ENCODE data around the gene PTPRN2. TPM values are rescaled to one million over a fixed set of nuclear protein-coding genes. Genes with fewer than 3 reads are reported as not detected.

Gene PTPRN2
- total and polyA plus RNA-seq, 2 of the 8 experiments (the other 6 are each of a cell fraction or from before 2014, with no cell fraction given): 2.6 to 4.5 TPM

DNA sequence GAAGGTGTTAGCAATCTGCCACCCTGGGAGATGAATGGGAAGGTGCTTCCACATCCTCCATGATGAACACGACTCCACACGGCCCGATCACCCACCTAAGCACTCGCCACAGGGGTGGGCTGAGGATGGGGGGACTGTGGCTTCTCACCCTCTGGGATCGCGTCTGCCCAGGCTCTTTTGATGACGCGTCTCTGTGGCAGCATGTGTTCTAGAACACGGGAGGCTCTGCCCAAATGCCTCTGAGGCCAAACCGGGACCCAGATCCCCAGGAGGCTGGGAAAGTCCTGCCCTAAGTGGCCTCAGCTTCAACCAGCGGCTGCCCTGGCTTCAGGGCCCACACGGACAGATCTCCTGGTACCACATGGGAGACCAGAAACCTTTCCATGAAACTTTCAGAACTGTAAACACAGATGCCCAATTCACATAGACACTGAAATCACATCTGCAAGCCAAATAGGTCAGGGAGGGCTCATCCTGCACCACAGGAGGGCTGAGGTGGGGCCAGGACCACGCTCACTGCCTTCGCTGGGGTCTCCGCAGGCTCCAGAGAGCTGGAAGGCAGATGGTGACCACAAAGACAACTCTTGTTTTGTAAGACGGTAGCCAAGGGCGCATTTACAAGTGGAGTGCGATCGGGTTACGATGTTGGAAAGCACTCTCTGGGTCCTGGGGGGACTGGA, 200.6 kb downstream of the PTPRN2 start:
- H3K56ac ChIP-seq (replicated peaks; ENCODE audit: insufficient read length, low read depth, low read length): no peak overlapping the region
- H3K9ac ChIP-seq (replicated peaks in 1 of 4; ENCODE audit: extremely low read depth in 1 of 4, low read depth in 3 of 4, low read length in 3 of 4): no peak overlapping the region
- H3K23ac ChIP-seq (ENCODE audit: insufficient read length): no peak overlapping the region
- H4K91ac ChIP-seq (replicated peaks; ENCODE audit: insufficient read length, low read length): no peak overlapping the region
- no peaks in the 10 kb centered on the region; a peak in 1 of 4 replicates for H3K9me3 ChIP-seq (ENCODE audit: insufficient read depth in 2 of 2, low read depth in 1 of 2, low read length in 1 of 2)
- H3K4ac ChIP-seq (replicated peaks; ENCODE audit: insufficient read length, low read depth, low read length): no peak overlapping the region
- H2BK12ac ChIP-seq (ENCODE audit: low read depth, low read length): 0 out of 2 replicates have a peak overlapping the region, but pooled peaks have one; percentile 27
- peaks cover 2% of the 10 kb centered on the region; the same call in 1 of the 2 replicates for H3K23me2 ChIP-seq (ENCODE audit: low read depth, low read length)
- peak overlapping the region; percentile 24; the same call in 1 of the 2 replicates for H2AK5ac ChIP-seq (ENCODE audit: low read depth, low read length)
- POLR2A ChIA-PET (ENCODE audit: partially characterized antibody): interaction anchor here (1.0 kb wide), 1 partner anchor 13 kb away, joined by 4 read pairs; no protein-coding TSS in a partner anchor
- H3K36me3 ChIP-seq (ENCODE audit: control insufficient read depth in 2 of 4, insufficient read depth in 4 of 4, low read length in 3 of 4): no peaks in the 10 kb centered on the region
- H2BK120ac ChIP-seq (replicated peaks; ENCODE audit: low read depth, low read length): no peak overlapping the region
- no peak overlapping the region for H4K5ac ChIP-seq (ENCODE audit: insufficient read length, low read depth, low read length)
- no peak overlapping the region for H2AFZ ChIP-seq (ENCODE audit: low read length)
- H3K27ac ChIP-seq (ENCODE audit: low read depth, low read length): no peak overlapping the region
- H3K79me2 ChIP-seq (ENCODE audit: control insufficient read depth in 1 of 2, insufficient read depth in 2 of 2, low read length in 2 of 2): no peaks in the 10 kb centered on the region
- no peak overlapping the region for H2BK5ac ChIP-seq (ENCODE audit: low read depth, low read length)
- H3K14ac ChIP-seq (ENCODE audit: insufficient read length): no peak overlapping the region
- H3K79me1 ChIP-seq (ENCODE audit: low read depth, low read length): no peaks in the 10 kb centered on the region
- no peaks in the 10 kb centered on the region for H4K20me1 ChIP-seq (replicated peaks in 1 of 2; ENCODE audit: control insufficient read depth in 1 of 2, insufficient read depth in 2 of 2, low read length in 2 of 2)
- CTCF ChIA-PET (ENCODE audit: partially characterized antibody): interaction anchor here (0.9 to 2.4 kb wide), 9 partner anchors 10 to 148 kb away, joined by 3 to 10 read pairs (median 4); no protein-coding TSS in a partner anchor
- H2BK20ac ChIP-seq (ENCODE audit: low read length): no peak overlapping the region
- peaks cover 0 to 20% (median 9%) of the 10 kb centered on the region in 4 experiments; a peak in 6 of 7 replicates for H3K4me1 ChIP-seq (replicated peaks in 1 of 4; ENCODE audit: control insufficient read depth in 3 of 4, insufficient read depth in 4 of 4, low read length in 3 of 4)
- H4K8ac ChIP-seq (ENCODE audit: extremely low read depth, insufficient read depth, low read length): no peak overlapping the region; the same call in 1 of the 2 replicates
- no peak for TF ChIP-seq TBP (IDR thresholded peaks at IDR 0.05; ENCODE audit: low read depth, low read length)
- no peak for FAIRE-seq
- no peak overlapping the region for H3K4me2 ChIP-seq (ENCODE audit: insufficient read depth in 1 of 2, low read depth in 2 of 2, low read length in 2 of 2)
- WGBS, 2 experiments (ENCODE audit: extremely low coverage in 1 of 2, insufficient coverage in 1 of 2, insufficient read length in 1 of 2, insufficient replicate concordance in 2 of 2, low coverage in 1 of 2, low lambda C conversion rate in 2 of 2, missing lambda C conversion rate in 1 of 2): 81% methylated on average over 20 of the region's 20 CpGs; no CpG with 5 or more reads in 1 of the 2 experiments
- no peak overlapping the region for H3K4me3 ChIP-seq (ENCODE audit: extremely low read depth in 1 of 4, insufficient read depth in 2 of 4, low read depth in 3 of 4, low read length in 4 of 4)
- no peaks in the 10 kb centered on the region; a peak in 2 of 7 replicates for H3K27me3 ChIP-seq (replicated peaks in 1 of 4; ENCODE audit: control insufficient read depth in 3 of 4, extremely low read depth in 1 of 4, insufficient read depth in 3 of 4, low read length in 3 of 4)
- H2BK15ac ChIP-seq (ENCODE audit: low read length): peak overlapping the region; percentile 61; the same call in 1 of the 2 replicates
- no peak overlapping the region; the same call in 1 of the 2 replicates for H3K18ac ChIP-seq (ENCODE audit: extremely low read depth, low read length)
- no peak for DNase-seq (ENCODE audit: low read depth in 1 of 2, low spot score in 2 of 2)

Data from H1 (cell line).